HepG2 (cell line): ENCODE measurements around the gene MAGEA9B. TPM values are rescaled to one million over a fixed set of nuclear protein-coding genes. Genes with fewer than 3 reads are reported as not detected.

Experiments
- ATAC-seq: fragments of 200-7000 bp; cut with Tn5 transposase; 3 replicates; pipeline ENCODE4 v1.9.1; 2020; ENCODE audit warnings: mild to moderate bottlenecking, moderate library complexity
- BruUV-seq: library from RNA; stranded (reverse); fragments of 400-500 nt; replicated peaks from 2 replicates; lab custom pipeline; 2021; lab: Mats Ljungman, UMichigan
- CTCF ChIA-PET: fragments of 300-600 bp; formaldehyde crosslinking; extraction: SDS; loops from one replicate; lab custom pipeline; 2021; ENCODE audit warnings: low total read pairs, inconsistent platforms, low intra/inter-chr PET ratio; lab: Yijun Ruan, JAX
- POLR2A ChIA-PET: fragments of 350-600 bp; sonication (Branson Sonifier 250); formaldehyde crosslinking; loops from one replicate; lab custom pipeline; 2020; ENCODE audit warnings: antibody characterized with exemption, inconsistent platforms; lab: Yijun Ruan, JAX
- DNase-seq: peaks from one replicate; pipeline ENCODE4 v3.0.0-alpha.2; 2015; ENCODE audit warnings: low spot score
- FAIRE-seq: peaks from 3 replicates; lab custom pipeline; 2011; peaks lifted over from hg19 to GRCh38; lab: Jason Lieb, UNC
- H2AFZ ChIP-seq: one replicate; pipeline ENCODE4 v1.6.1; 2011; ENCODE audit warnings: low read length, inconsistent platforms
- H3K27ac ChIP-seq: fragments of 300-600 bp; 3 replicates; pipeline ENCODE4 v1.8.0; 2011; ENCODE audit warnings: mixed run types, mild to moderate bottlenecking, mixed read lengths, low read length, inconsistent platforms; ENCODE audit not compliant: insufficient read depth; ENCODE audit errors: extremely low read length
- H3K27me3 ChIP-seq, 2 experiments: fragments of 200-600 bp in 1 of 2; 2 replicates in 1 of 2; 3 replicates in 1 of 2; pipeline versions ENCODE4 v1.6.0 to v1.8.0; 2011; ENCODE audit warnings: low read length in 2 of 2, mild to moderate bottlenecking in 2 of 2, moderate library complexity in 2 of 2, inconsistent platforms in 1 of 2; ENCODE audit not compliant: insufficient read depth in 2 of 2, control insufficient read depth in 1 of 2
- H3K36me3 ChIP-seq, 2 experiments: fragments of 200-600 bp in 1 of 2; replicated peaks in 1 of 2; 2 replicates in 1 of 2; 3 replicates in 1 of 2; pipeline versions ENCODE4 v1.5.1 to v1.8.0; 2011; ENCODE audit warnings: low read length in 2 of 2, inconsistent platforms in 1 of 2; ENCODE audit not compliant: insufficient read depth in 2 of 2, control insufficient read depth in 1 of 2
- H3K4me1 ChIP-seq: 2 replicates; pipeline ENCODE4 v1.5.1; 2012; ENCODE audit warnings: low read length, inconsistent platforms; ENCODE audit not compliant: insufficient read depth
- H3K4me2 ChIP-seq: 2 replicates; pipeline ENCODE4 v1.6.0; 2011; ENCODE audit warnings: low read depth, low read length, inconsistent platforms
- H3K4me3 ChIP-seq, 3 experiments: fragments of 200-600 bp in 1 of 3; sonication (generic), shearing (Covaris generic) in 1 of 3; replicated peaks in 1 of 3; 2 replicates each; pipeline ENCODE4 v1.5.1; 2011 to 2016; ENCODE audit warnings: low read length in 3 of 3, inconsistent platforms in 2 of 3, low read depth in 2 of 3, mild to moderate bottlenecking in 2 of 3, control low read depth in 1 of 3, mixed read lengths in 1 of 3; ENCODE audit not compliant: insufficient read depth in 1 of 3
- H3K79me2 ChIP-seq: one replicate; pipeline ENCODE4 v1.6.1; 2011; ENCODE audit warnings: low read length, inconsistent platforms; ENCODE audit not compliant: insufficient read depth
- H3K9ac ChIP-seq: 2 replicates; pipeline ENCODE4 v1.6.0; 2011; ENCODE audit warnings: mild to moderate bottlenecking, low read depth, low read length, inconsistent platforms; ENCODE audit not compliant: insufficient read depth
- H3K9me3 ChIP-seq: 2 replicates; pipeline ENCODE4 v1.5.1; 2012; ENCODE audit warnings: mild to moderate bottlenecking, low read length
- H4K20me1 ChIP-seq: 2 replicates; pipeline ENCODE4 v1.6.0; 2011; ENCODE audit warnings: inconsistent platforms, mild to moderate bottlenecking, low read length, moderate library complexity; ENCODE audit not compliant: insufficient read depth
- KLF12 ChIP-seq: sonication (generic); formaldehyde crosslinking; IDR thresholded peaks from 2 replicates; pipeline ENCODE4 v1.4.0; 2020; ENCODE audit warnings: missing genetic modification reagents, borderline replicate concordance
- ZNF143 ChIP-seq: sonication (generic); formaldehyde crosslinking; IDR thresholded peaks from 2 replicates; pipeline ENCODE4 v1.4.0; 2020; ENCODE audit warnings: missing genetic modification reagents
- ZNF20 ChIP-seq: sonication (generic); formaldehyde crosslinking; IDR thresholded peaks from 2 replicates; pipeline ENCODE4 v1.4.0; 2020; ENCODE audit warnings: mild to moderate bottlenecking, moderate library complexity, missing genetic modification reagents
- ZNF207 ChIP-seq: fragments of 450-650 bp; IDR thresholded peaks from 2 replicates; pipeline ENCODE4 v1.6.1; 2016; ENCODE audit warnings: antibody characterized with exemption, borderline replicate concordance
- ZNF275 ChIP-seq: sonication (generic); formaldehyde crosslinking; IDR thresholded peaks from 2 replicates; pipeline ENCODE4 v1.8.0; 2022; ENCODE audit warnings: missing genetic modification reagents, mild to moderate bottlenecking, inconsistent platforms, borderline replicate concordance
- ZNF430 ChIP-seq: sonication (generic); formaldehyde crosslinking; IDR thresholded peaks from 2 replicates; pipeline ENCODE4 v1.9.0; 2021; ENCODE audit warnings: mild to moderate bottlenecking, missing genetic modification reagents
- ZNF7 ChIP-seq: IDR thresholded peaks from 2 replicates; pipeline ENCODE4 v1.6.1; 2016; ENCODE audit warnings: missing biosample characterization, missing genetic modification reagents
- ZNF780A ChIP-seq: sonication (generic); formaldehyde crosslinking; IDR thresholded peaks from 2 replicates; pipeline ENCODE4 v1.8.0; 2022; ENCODE audit warnings: mild to moderate bottlenecking, missing genetic modification reagents, moderate library complexity
- WGBS: methylation state at CpG from one replicate; pipeline ENCODE4 v1.1.6; 2017; ENCODE audit warnings: low lambda C conversion rate; 5-methylcytosine and 5-hydroxymethylcytosine counted together
- in situ Hi-C: cut with HindIII; loops from 2 replicates; pipeline ENCODE4 v1.10.0; 2017; ENCODE audit warnings: low pct_unique_long_range_greater_than_20kb; ENCODE audit not compliant: extremely low pct_ligation_motif_present
- intact Hi-C: fragments of 100-400 bp; cut with micrococcal nuclease; formaldehyde crosslinking; loops from one replicate; pipeline ENCODE4 v1.10.0; 2022; ENCODE audit not compliant: unreplicated experiment
- polyA plus RNA-seq, 8 experiments: library from polyadenylated mRNA; depleted of rRNA in 3 of 8; stranded (reverse) in 7 of 8; unstranded in 1 of 8; fragments of >200 nt; fragmentation: Illumina TruSeq in 4 of 8; extraction: Trizol in 4 of 8; gene quantifications; 2 replicates each; pipeline versions ENCODE4 v1.2.1 to v1.2.3, GENCODE V29; 2011 to 2016; ENCODE audit warnings: low read depth in 4 of 8, missing spikeins in 1 of 8, mixed read lengths in 1 of 8; ENCODE audit not compliant: insufficient read depth in 1 of 8
- total RNA-seq, 5 experiments: library from RNA; depleted of rRNA; stranded (reverse); fragments of >200 nt; fragmentation: Illumina TruSeq; extraction: Trizol; gene quantifications; 2 replicates each; pipeline ENCODE4 v1.2.3, GENCODE V29; 2016; ENCODE audit warnings: low read depth in 1 of 5
- TF ChIP-seq, protein P1 (sequence below): sonication (generic); formaldehyde crosslinking; IDR thresholded peaks from 2 replicates; pipeline ENCODE4 v1.8.0; 2022; ENCODE audit warnings: mild to moderate bottlenecking, missing genetic modification reagents, borderline replicate concordance
- TF ChIP-seq, protein P2 (sequence below): sonication (generic); formaldehyde crosslinking; IDR thresholded peaks from 2 replicates; pipeline ENCODE4 v1.5.1; 2020; ENCODE audit warnings: mild to moderate bottlenecking, missing genetic modification reagents, moderate library complexity

MAGEA9B gene
- total and polyA plus RNA-seq, 2 of the 13 experiments (the other 11 are each of a cell fraction or from before 2014, with no cell fraction given): 0.07 to 0.11 TPM

- no peak for TF ChIP-seq ZNF275
Observed at GRCh38 chrX:149611623-149612175, 24.4 kb upstream of the MAGEA9B start (continued).

DNA sequence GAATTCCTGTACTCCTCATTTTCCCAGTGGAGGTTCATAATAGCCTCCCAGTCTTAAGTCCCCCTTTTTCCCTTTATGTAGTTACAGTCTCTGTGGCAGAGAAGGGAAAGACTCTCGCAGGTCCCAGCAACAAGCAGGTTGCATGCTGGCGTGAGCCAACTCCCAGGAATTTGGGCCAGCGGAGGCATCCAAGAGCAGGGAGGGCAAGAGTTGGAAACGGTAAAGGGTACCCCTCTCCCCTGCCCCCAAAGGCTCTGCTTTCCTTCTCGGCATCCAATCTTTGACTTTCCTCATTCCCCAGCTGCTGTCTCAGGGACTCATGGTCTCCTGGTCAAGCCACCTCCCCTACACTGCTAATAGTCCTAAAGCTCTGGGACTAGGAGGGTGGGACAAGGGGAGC, 23.3 kb upstream of the MAGEA9B start:
- no peaks in the 10 kb centered on the region for H4K20me1 ChIP-seq
- no peaks in the 10 kb centered on the region for H3K79me2 ChIP-seq
- intact Hi-C loops (no loop called here), in situ Hi-C loops (no loop called here)
- H3K4me3 ChIP-seq: no peak overlapping the region
- no TSS peak for BruUV-seq
- FAIRE-seq: no peak
- H3K36me3 ChIP-seq: no peaks in the 10 kb centered on the region
- no peak for DNase-seq
- no peaks in the 10 kb centered on the region for H3K9me3 ChIP-seq
- 96% methylated on average over 5 of the region's 5 CpGs for WGBS
- H3K9ac ChIP-seq: no peak overlapping the region
- ChIA-PET CTCF (no interaction called here), POLR2A (no interaction called here)
- H3K27me3 ChIP-seq: no peaks in the 10 kb centered on the region
- ATAC-seq: no peak
- no peak overlapping the region for H3K27ac ChIP-seq
- H3K4me2 ChIP-seq: no peak overlapping the region
- H3K4me1 ChIP-seq: no peaks in the 10 kb centered on the region
- no peak overlapping the region for H2AFZ ChIP-seq
- TF ChIP-seq ZNF20 (CRISPR knock-in tag): no peak
- TF ChIP-seq ZNF780A (CRISPR knock-in tag): no peak
- TF ChIP-seq ZNF430: no peak
- TF ChIP-seq ZNF207: no peak
- no peak for TF ChIP-seq ZNF7 (CRISPR knock-in tag)
- TF ChIP-seq ZNF143 (CRISPR knock-in tag): no peak
- TF ChIP-seq KLF12 (CRISPR knock-in tag): no peak
- TF ChIP-seq, protein P1, sequence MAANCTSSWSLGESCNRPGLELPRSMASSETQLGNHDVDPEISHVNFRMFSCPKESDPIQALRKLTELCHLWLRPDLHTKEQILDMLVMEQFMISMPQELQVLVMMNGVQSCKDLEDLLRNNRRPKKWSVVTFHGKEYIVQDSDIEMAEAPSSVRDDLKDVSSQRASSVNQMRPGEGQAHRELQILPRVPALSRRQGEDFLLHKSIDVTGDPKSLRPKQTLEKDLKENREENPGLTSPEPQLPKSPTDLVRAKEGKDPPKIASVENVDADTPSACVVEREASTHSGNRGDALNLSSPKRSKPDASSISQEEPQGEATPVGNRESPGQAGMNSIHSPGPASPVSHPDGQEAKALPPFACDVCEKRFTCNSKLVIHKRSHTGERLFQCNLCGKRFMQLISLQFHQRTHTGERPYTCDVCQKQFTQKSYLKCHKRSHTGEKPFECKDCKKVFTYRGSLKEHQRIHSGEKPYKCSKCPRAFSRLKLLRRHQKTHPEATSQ (CRISPR knock-in tag): no peak
- TF ChIP-seq, protein P2, sequence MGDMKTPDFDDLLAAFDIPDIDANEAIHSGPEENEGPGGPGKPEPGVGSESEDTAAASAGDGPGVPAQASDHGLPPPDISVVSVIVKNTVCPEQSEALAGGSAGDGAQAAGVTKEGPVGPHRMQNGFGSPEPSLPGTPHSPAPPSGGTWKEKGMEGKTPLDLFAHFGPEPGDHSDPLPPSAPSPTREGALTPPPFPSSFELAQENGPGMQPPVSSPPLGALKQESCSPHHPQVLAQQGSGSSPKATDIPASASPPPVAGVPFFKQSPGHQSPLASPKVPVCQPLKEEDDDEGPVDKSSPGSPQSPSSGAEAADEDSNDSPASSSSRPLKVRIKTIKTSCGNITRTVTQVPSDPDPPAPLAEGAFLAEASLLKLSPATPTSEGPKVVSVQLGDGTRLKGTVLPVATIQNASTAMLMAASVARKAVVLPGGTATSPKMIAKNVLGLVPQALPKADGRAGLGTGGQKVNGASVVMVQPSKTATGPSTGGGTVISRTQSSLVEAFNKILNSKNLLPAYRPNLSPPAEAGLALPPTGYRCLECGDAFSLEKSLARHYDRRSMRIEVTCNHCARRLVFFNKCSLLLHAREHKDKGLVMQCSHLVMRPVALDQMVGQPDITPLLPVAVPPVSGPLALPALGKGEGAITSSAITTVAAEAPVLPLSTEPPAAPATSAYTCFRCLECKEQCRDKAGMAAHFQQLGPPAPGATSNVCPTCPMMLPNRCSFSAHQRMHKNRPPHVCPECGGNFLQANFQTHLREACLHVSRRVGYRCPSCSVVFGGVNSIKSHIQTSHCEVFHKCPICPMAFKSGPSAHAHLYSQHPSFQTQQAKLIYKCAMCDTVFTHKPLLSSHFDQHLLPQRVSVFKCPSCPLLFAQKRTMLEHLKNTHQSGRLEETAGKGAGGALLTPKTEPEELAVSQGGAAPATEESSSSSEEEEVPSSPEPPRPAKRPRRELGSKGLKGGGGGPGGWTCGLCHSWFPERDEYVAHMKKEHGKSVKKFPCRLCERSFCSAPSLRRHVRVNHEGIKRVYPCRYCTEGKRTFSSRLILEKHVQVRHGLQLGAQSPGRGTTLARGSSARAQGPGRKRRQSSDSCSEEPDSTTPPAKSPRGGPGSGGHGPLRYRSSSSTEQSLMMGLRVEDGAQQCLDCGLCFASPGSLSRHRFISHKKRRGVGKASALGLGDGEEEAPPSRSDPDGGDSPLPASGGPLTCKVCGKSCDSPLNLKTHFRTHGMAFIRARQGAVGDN (CRISPR knock-in tag): no peak
